ENCODE data around the gene PTGFR. TPM values are rescaled to one million over a fixed set of nuclear protein-coding genes. Genes with fewer than 3 reads are reported as not detected.

Gene PTGFR
- polyA plus RNA-seq, 1 donor (not counting 4 experiments of a cell fraction or from before 2014, with no cell fraction given) = not detected

- Histone ChIP-seq H3K9me1 (ENCODE audit: control insufficient read depth, extremely low read depth, insufficient read depth, low read length) (no peaks in the 10 kb centered on the region), H3K9me3 (ENCODE audit: control insufficient read depth, low read depth, low read length) (no peaks in the 10 kb centered on the region), H3K4me3 (ENCODE audit: control insufficient read depth in 2 of 3, extremely low read depth in 1 of 3, insufficient read depth in 2 of 3, low read depth in 1 of 3, low read length in 3 of 3) (no peak overlapping the region), H2AFZ (ENCODE audit: control insufficient read depth, low read length) (no peak overlapping the region), H3K4me1 (ENCODE audit: control insufficient read depth, extremely low read depth, insufficient read depth, low read length) (no peaks in the 10 kb centered on the region), H3K79me2 (ENCODE audit: control insufficient read depth, insufficient read depth, low read length) (no peaks in the 10 kb centered on the region), H3K9ac (ENCODE audit: control insufficient read depth, extremely low read depth, insufficient read depth, low read length) (no peak overlapping the region), H3K27me3 (ENCODE audit: control insufficient read depth, extremely low read depth, insufficient read depth, low read length) (no peaks in the 10 kb centered on the region), H4K20me1 (ENCODE audit: control insufficient read depth, extremely low read depth, insufficient read depth, low read length) (no peaks in the 10 kb centered on the region), H3K36me3 (ENCODE audit: control insufficient read depth in 2 of 2, extremely low read depth in 1 of 2, insufficient read depth in 2 of 2, low read length in 2 of 2) (no peaks in the 10 kb centered on the region), H3K27ac (ENCODE audit: control insufficient read depth, insufficient read depth, low read length) (no peak overlapping the region), H3K4me2 (ENCODE audit: control insufficient read depth, extremely low read depth, insufficient read depth, low read depth, low read length) (no peak overlapping the region)
- dilution Hi-C loops (cut with MboI; ENCODE audit: extremely low pct_ligation_motif_present, low sequenced_read_pairs) = no loop called here
- FAIRE-seq (no peak), DNase-seq (ENCODE audit: low read depth, low spot score) (no peak)
- TF ChIP-seq EZH2 (IDR thresholded peaks at IDR 0.05; ENCODE audit: low read length) (no peak), CTCF (optimal IDR thresholded peaks at IDR 0.05 in 1 of 3, IDR thresholded peaks at IDR 0.05 in 1 of 3, conservative IDR thresholded peaks at IDR 0.05 in 1 of 3; ENCODE audit: extremely low read depth in 1 of 3, insufficient read depth in 2 of 3, low read length in 3 of 3) (no peak)
Observed at GRCh38 chr1:78472851-78473496, 17.8 kb upstream of the PTGFR start.

- no peaks in the 10 kb centered on the region for H3K9me3 ChIP-seq (ENCODE audit: control insufficient read depth, low read depth, low read length)
- H3K36me3 ChIP-seq (ENCODE audit: control insufficient read depth in 2 of 2, extremely low read depth in 1 of 2, insufficient read depth in 2 of 2, low read length in 2 of 2) = no peaks in the 10 kb centered on the region
- no peaks in the 10 kb centered on the region for H4K20me1 ChIP-seq (ENCODE audit: control insufficient read depth, extremely low read depth, insufficient read depth, low read length)
- no peaks in the 10 kb centered on the region for H3K9me1 ChIP-seq (ENCODE audit: control insufficient read depth, extremely low read depth, insufficient read depth, low read length)
- no peak for TF ChIP-seq EZH2 (IDR thresholded peaks at IDR 0.05; ENCODE audit: low read length)
- TF ChIP-seq CTCF (optimal IDR thresholded peaks at IDR 0.05 in 1 of 3, IDR thresholded peaks at IDR 0.05 in 1 of 3, conservative IDR thresholded peaks at IDR 0.05 in 1 of 3; ENCODE audit: extremely low read depth in 1 of 3, insufficient read depth in 2 of 3, low read length in 3 of 3) = no peak
- H3K27me3 ChIP-seq (ENCODE audit: control insufficient read depth, extremely low read depth, insufficient read depth, low read length) = no peaks in the 10 kb centered on the region
- H3K79me2 ChIP-seq (ENCODE audit: control insufficient read depth, insufficient read depth, low read length) = no peaks in the 10 kb centered on the region
- no peak overlapping the region for H3K27ac ChIP-seq (ENCODE audit: control insufficient read depth, insufficient read depth, low read length)
- H2AFZ ChIP-seq (ENCODE audit: control insufficient read depth, low read length) = no peak overlapping the region
- H3K4me1 ChIP-seq (ENCODE audit: control insufficient read depth, extremely low read depth, insufficient read depth, low read length) = no peaks in the 10 kb centered on the region
- no peak overlapping the region for H3K4me2 ChIP-seq (ENCODE audit: control insufficient read depth, extremely low read depth, insufficient read depth, low read depth, low read length)
- H3K9ac ChIP-seq (ENCODE audit: control insufficient read depth, extremely low read depth, insufficient read depth, low read length) = no peak overlapping the region
- dilution Hi-C loops (cut with MboI; ENCODE audit: extremely low pct_ligation_motif_present, low sequenced_read_pairs) = no loop called here
- no peak overlapping the region for H3K4me3 ChIP-seq (ENCODE audit: control insufficient read depth in 2 of 3, extremely low read depth in 1 of 3, insufficient read depth in 2 of 3, low read depth in 1 of 3, low read length in 3 of 3)
- DNase-seq (ENCODE audit: low read depth, low spot score) (no peak), FAIRE-seq (no peak)
Observed at GRCh38 chr1:78474092-78474491, 16.7 kb upstream of the PTGFR start.
